Subcutaneous adipose tissue (tissue), 4 donors: ENCODE results near the gene LONRF2. TPM values are rescaled to one million over a fixed set of nuclear protein-coding genes. Genes with fewer than 3 reads are reported as not detected.

Experiments used
- total RNA-seq, 4 donors: library from RNA; depleted of rRNA; stranded (reverse); fragments of >200 nt; gene quantifications; one replicate each; pipeline ENCODE4 v1.1.0, GENCODE V29; 2016
- TF ChIP-seq, protein P1 (sequence below): fragments of 450-650 bp; IDR thresholded peaks from one replicate; pipeline ENCODE4 v1.5.1; 2016; ENCODE audit warnings: low read depth, mild to moderate bottlenecking, control low read depth, antibody characterized with exemption, moderate library complexity

Gene LONRF2
- total RNA-seq, 4 donors from 2014 or later: 1.3 to 9.3 (median 3.5) TPM

GRCh38 chr2:100243631-100244030 lies 78.7 kb downstream of the LONRF2 start:
- TF ChIP-seq, protein P1, sequence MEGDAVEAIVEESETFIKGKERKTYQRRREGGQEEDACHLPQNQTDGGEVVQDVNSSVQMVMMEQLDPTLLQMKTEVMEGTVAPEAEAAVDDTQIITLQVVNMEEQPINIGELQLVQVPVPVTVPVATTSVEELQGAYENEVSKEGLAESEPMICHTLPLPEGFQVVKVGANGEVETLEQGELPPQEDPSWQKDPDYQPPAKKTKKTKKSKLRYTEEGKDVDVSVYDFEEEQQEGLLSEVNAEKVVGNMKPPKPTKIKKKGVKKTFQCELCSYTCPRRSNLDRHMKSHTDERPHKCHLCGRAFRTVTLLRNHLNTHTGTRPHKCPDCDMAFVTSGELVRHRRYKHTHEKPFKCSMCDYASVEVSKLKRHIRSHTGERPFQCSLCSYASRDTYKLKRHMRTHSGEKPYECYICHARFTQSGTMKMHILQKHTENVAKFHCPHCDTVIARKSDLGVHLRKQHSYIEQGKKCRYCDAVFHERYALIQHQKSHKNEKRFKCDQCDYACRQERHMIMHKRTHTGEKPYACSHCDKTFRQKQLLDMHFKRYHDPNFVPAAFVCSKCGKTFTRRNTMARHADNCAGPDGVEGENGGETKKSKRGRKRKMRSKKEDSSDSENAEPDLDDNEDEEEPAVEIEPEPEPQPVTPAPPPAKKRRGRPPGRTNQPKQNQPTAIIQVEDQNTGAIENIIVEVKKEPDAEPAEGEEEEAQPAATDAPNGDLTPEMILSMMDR: no peak

- TF ChIP-seq, protein P1: no peak
These were observed 79.2 kb downstream of the LONRF2 start for GRCh38 chr2:100242891-100243619.

GRCh38 chr2:100242476-100242875 lies 79.8 kb downstream of the LONRF2 start:
- TF ChIP-seq, protein P1: no peak

GRCh38 chr2:100241236-100241635 lies 81.1 kb downstream of the LONRF2 start:
- TF ChIP-seq, protein P1: no peak

GRCh38 chr2:100240386-100240785 lies 81.9 kb downstream of the LONRF2 start:
- TF ChIP-seq, protein P1: no peak

DNA sequence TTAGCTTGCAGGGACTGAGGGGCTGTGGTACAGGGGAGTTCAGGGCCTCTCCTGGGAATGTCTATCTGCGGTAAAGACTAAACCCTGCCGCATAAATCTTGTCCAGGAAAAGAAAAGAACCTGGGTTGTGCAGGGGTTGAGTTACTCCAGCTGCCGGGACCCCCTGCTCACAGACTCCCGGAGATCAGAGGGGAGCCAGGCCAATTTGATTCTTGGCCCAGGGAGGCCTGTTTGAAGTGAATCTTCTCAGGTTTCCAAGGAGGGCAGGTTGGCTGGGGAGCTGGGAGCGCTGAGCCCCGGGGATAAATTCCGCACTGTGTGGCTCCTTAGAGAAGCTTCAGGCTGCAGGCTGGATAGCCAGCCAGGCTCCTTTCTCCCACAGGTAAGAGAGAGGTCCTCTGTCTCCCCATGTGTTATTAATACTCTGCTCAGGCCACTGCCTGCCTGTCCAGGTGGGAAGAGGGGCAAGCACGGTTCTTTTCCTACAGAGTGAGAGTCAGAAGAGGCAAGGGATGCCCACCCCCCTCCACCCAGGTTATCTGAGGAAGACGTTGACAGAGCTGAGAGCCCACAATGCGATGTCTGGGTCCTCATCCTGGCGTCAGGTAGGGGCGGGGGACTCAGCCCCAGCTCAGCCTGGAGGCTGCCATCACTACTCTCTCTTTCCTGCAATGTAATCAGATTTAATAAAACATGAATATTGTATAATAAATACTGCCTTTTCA lies 82.7 kb downstream of the LONRF2 start:
- TF ChIP-seq, protein P1: no peak

GRCh38 chr2:100238471-100238870 lies 83.8 kb downstream of the LONRF2 start:
- TF ChIP-seq, protein P1: no peak
